HepG2 (cell line): ENCODE results near the gene ACACB. TPM values are rescaled to one million over a fixed set of nuclear protein-coding genes. Genes with fewer than 3 reads are reported as not detected.

Source experiments
- ATAC-seq: fragments of 200-7000 bp; cut with Tn5 transposase; 3 replicates; pipeline ENCODE4 v1.9.1; 2020; ENCODE audit warnings: mild to moderate bottlenecking, moderate library complexity
- BruUV-seq: library from RNA; stranded (reverse); fragments of 400-500 nt; replicated peaks from 2 replicates; lab custom pipeline; 2021; lab: Mats Ljungman, UMichigan
- CTCF ChIA-PET: fragments of 300-600 bp; formaldehyde crosslinking; extraction: SDS; loops from one replicate; lab custom pipeline; 2021; ENCODE audit warnings: low total read pairs, inconsistent platforms, low intra/inter-chr PET ratio; lab: Yijun Ruan, JAX
- POLR2A ChIA-PET: fragments of 350-600 bp; sonication (Branson Sonifier 250); formaldehyde crosslinking; loops from one replicate; lab custom pipeline; 2020; ENCODE audit warnings: antibody characterized with exemption, inconsistent platforms; lab: Yijun Ruan, JAX
- DNase-seq: peaks from one replicate; pipeline ENCODE4 v3.0.0-alpha.2; 2015; ENCODE audit warnings: low spot score
- FAIRE-seq: peaks from 3 replicates; lab custom pipeline; 2011; peaks lifted over from hg19 to GRCh38; lab: Jason Lieb, UNC
- H2AFZ ChIP-seq: one replicate; pipeline ENCODE4 v1.6.1; 2011; ENCODE audit warnings: low read length, inconsistent platforms
- H3K27ac ChIP-seq: fragments of 300-600 bp; 3 replicates; pipeline ENCODE4 v1.8.0; 2011; ENCODE audit warnings: mixed run types, mild to moderate bottlenecking, mixed read lengths, low read length, inconsistent platforms; ENCODE audit not compliant: insufficient read depth; ENCODE audit errors: extremely low read length
- H3K27me3 ChIP-seq, 2 experiments: fragments of 200-600 bp in 1 of 2; 2 replicates in 1 of 2; 3 replicates in 1 of 2; pipeline versions ENCODE4 v1.6.0 to v1.8.0; 2011; ENCODE audit warnings: low read length in 2 of 2, mild to moderate bottlenecking in 2 of 2, moderate library complexity in 2 of 2, inconsistent platforms in 1 of 2; ENCODE audit not compliant: insufficient read depth in 2 of 2, control insufficient read depth in 1 of 2
- H3K36me3 ChIP-seq, 2 experiments: fragments of 200-600 bp in 1 of 2; replicated peaks in 1 of 2; 2 replicates in 1 of 2; 3 replicates in 1 of 2; pipeline versions ENCODE4 v1.5.1 to v1.8.0; 2011; ENCODE audit warnings: low read length in 2 of 2, inconsistent platforms in 1 of 2; ENCODE audit not compliant: insufficient read depth in 2 of 2, control insufficient read depth in 1 of 2
- H3K4me1 ChIP-seq: 2 replicates; pipeline ENCODE4 v1.5.1; 2012; ENCODE audit warnings: low read length, inconsistent platforms; ENCODE audit not compliant: insufficient read depth
- H3K4me2 ChIP-seq: 2 replicates; pipeline ENCODE4 v1.6.0; 2011; ENCODE audit warnings: low read depth, low read length, inconsistent platforms
- H3K4me3 ChIP-seq, 3 experiments: fragments of 200-600 bp in 1 of 3; sonication (generic), shearing (Covaris generic) in 1 of 3; replicated peaks in 1 of 3; 2 replicates each; pipeline ENCODE4 v1.5.1; 2011 to 2016; ENCODE audit warnings: low read length in 3 of 3, inconsistent platforms in 2 of 3, low read depth in 2 of 3, mild to moderate bottlenecking in 2 of 3, control low read depth in 1 of 3, mixed read lengths in 1 of 3; ENCODE audit not compliant: insufficient read depth in 1 of 3
- H3K79me2 ChIP-seq: one replicate; pipeline ENCODE4 v1.6.1; 2011; ENCODE audit warnings: low read length, inconsistent platforms; ENCODE audit not compliant: insufficient read depth
- H3K9ac ChIP-seq: 2 replicates; pipeline ENCODE4 v1.6.0; 2011; ENCODE audit warnings: mild to moderate bottlenecking, low read depth, low read length, inconsistent platforms; ENCODE audit not compliant: insufficient read depth
- H3K9me3 ChIP-seq: 2 replicates; pipeline ENCODE4 v1.5.1; 2012; ENCODE audit warnings: mild to moderate bottlenecking, low read length
- H4K20me1 ChIP-seq: 2 replicates; pipeline ENCODE4 v1.6.0; 2011; ENCODE audit warnings: inconsistent platforms, mild to moderate bottlenecking, low read length, moderate library complexity; ENCODE audit not compliant: insufficient read depth
- BCL6 ChIP-seq: IDR thresholded peaks from 2 replicates; pipeline ENCODE4 v1.6.1; 2016; ENCODE audit warnings: missing genetic modification reagents, missing compliant biosample characterization
- EEA1 ChIP-seq: sonication (generic); formaldehyde crosslinking; IDR thresholded peaks from 2 replicates; pipeline ENCODE4 v1.5.1; 2020; ENCODE audit warnings: mild to moderate bottlenecking, missing genetic modification reagents, borderline replicate concordance
- HMG20A ChIP-seq: IDR thresholded peaks from 2 replicates; pipeline ENCODE4 v1.6.1; 2016; ENCODE audit warnings: borderline replicate concordance
- IKZF4 ChIP-seq: sonication (generic); formaldehyde crosslinking; IDR thresholded peaks from 2 replicates; pipeline ENCODE4 v1.5.1; 2020; ENCODE audit warnings: borderline replicate concordance, mild to moderate bottlenecking, low read depth, missing genetic modification reagents; ENCODE audit errors: not compliant biosample characterization
- PHB2 ChIP-seq: fragments of 450-650 bp; IDR thresholded peaks from 2 replicates; pipeline ENCODE4 v1.6.1; 2018; ENCODE audit not compliant: partially characterized antibody
- RARA ChIP-seq: IDR thresholded peaks from 2 replicates; pipeline ENCODE4 v1.6.1; 2016; ENCODE audit warnings: missing genetic modification reagents, missing compliant biosample characterization
- TBL1XR1 ChIP-seq: fragments of 150-350 bp; IDR thresholded peaks from 2 replicates; pipeline ENCODE4 v1.6.1; 2014; ENCODE audit warnings: borderline replicate concordance, low read length; ENCODE audit not compliant: partially characterized antibody
- ZBTB4 ChIP-seq: sonication (generic); formaldehyde crosslinking; IDR thresholded peaks from 2 replicates; pipeline ENCODE4 v1.4.0; 2020; ENCODE audit warnings: missing genetic modification reagents, mild to moderate bottlenecking, borderline replicate concordance
- ZBTB43 ChIP-seq: sonication (generic); formaldehyde crosslinking; conservative IDR thresholded peaks from 2 replicates; pipeline ENCODE4 v1.4.0; 2020; ENCODE audit warnings: missing genetic modification reagents
- ZNF18 ChIP-seq: sonication (generic); formaldehyde crosslinking; IDR thresholded peaks from 2 replicates; pipeline ENCODE4 v1.8.0; 2022; ENCODE audit warnings: mild to moderate bottlenecking, missing genetic modification reagents; ENCODE audit not compliant: insufficient replicate concordance
- ZNF292 ChIP-seq: sonication (generic); formaldehyde crosslinking; IDR thresholded peaks from 2 replicates; pipeline ENCODE4 v1.8.1; 2022; ENCODE audit warnings: mild to moderate bottlenecking, low read depth, missing genetic modification reagents, borderline replicate concordance
- ZNF562 ChIP-seq: sonication (generic); formaldehyde crosslinking; IDR thresholded peaks from 2 replicates; pipeline ENCODE4 v1.8.0; 2022; ENCODE audit warnings: missing genetic modification reagents, borderline replicate concordance
- ZNF747 ChIP-seq: sonication (generic); formaldehyde crosslinking; IDR thresholded peaks from 2 replicates; pipeline ENCODE4 v1.8.1; 2023; ENCODE audit warnings: missing genetic modification reagents, mild to moderate bottlenecking, borderline replicate concordance
- ZNF780A ChIP-seq: sonication (generic); formaldehyde crosslinking; IDR thresholded peaks from 2 replicates; pipeline ENCODE4 v1.8.0; 2022; ENCODE audit warnings: mild to moderate bottlenecking, missing genetic modification reagents, moderate library complexity
- ZNF782 ChIP-seq: sonication (generic); formaldehyde crosslinking; IDR thresholded peaks from 2 replicates; pipeline ENCODE4 v1.4.0; 2020; ENCODE audit warnings: missing genetic modification reagents, mild to moderate bottlenecking, borderline replicate concordance
- WGBS: methylation state at CpG from one replicate; pipeline ENCODE4 v1.1.6; 2017; ENCODE audit warnings: low lambda C conversion rate; 5-methylcytosine and 5-hydroxymethylcytosine counted together
- in situ Hi-C: cut with HindIII; loops from 2 replicates; pipeline ENCODE4 v1.10.0; 2017; ENCODE audit warnings: low pct_unique_long_range_greater_than_20kb; ENCODE audit not compliant: extremely low pct_ligation_motif_present
- intact Hi-C: fragments of 100-400 bp; cut with micrococcal nuclease; formaldehyde crosslinking; loops from one replicate; pipeline ENCODE4 v1.10.0; 2022; ENCODE audit not compliant: unreplicated experiment
- polyA plus RNA-seq, 8 experiments: library from polyadenylated mRNA; depleted of rRNA in 3 of 8; stranded (reverse) in 7 of 8; unstranded in 1 of 8; fragments of >200 nt; fragmentation: Illumina TruSeq in 4 of 8; extraction: Trizol in 4 of 8; gene quantifications; 2 replicates each; pipeline versions ENCODE4 v1.2.1 to v1.2.3, GENCODE V29; 2011 to 2016; ENCODE audit warnings: low read depth in 4 of 8, missing spikeins in 1 of 8, mixed read lengths in 1 of 8; ENCODE audit not compliant: insufficient read depth in 1 of 8
- total RNA-seq, 5 experiments: library from RNA; depleted of rRNA; stranded (reverse); fragments of >200 nt; fragmentation: Illumina TruSeq; extraction: Trizol; gene quantifications; 2 replicates each; pipeline ENCODE4 v1.2.3, GENCODE V29; 2016; ENCODE audit warnings: low read depth in 1 of 5

The ACACB gene
- total and polyA plus RNA-seq, 2 of the 13 experiments (the other 11 are each of a cell fraction or from before 2014, with no cell fraction given) = 6.2 to 8.6 TPM

GRCh38 chr12:109193896-109194295 is 77.5 kb downstream of the ACACB start:
- WGBS = 98% methylated on average over 8 of the region's 8 CpGs
- Histone ChIP-seq H3K9me3 (no peaks in the 10 kb centered on the region), H3K36me3 (peaks cover 4 to 18% of the 10 kb centered on the region in 2 experiments; a peak in 3 of 5 replicates), H3K27ac (no peak overlapping the region), H3K4me2 (no peak overlapping the region), H2AFZ (no peak overlapping the region), H4K20me1 (0 out of 2 replicates have a peak, but pooled peaks cover 2% of the 10 kb centered on the region), H3K27me3 (no peaks in the 10 kb centered on the region), H3K4me1 (peaks cover 38% of the 10 kb centered on the region), H3K4me3 (no peak overlapping the region), H3K9ac (no peak overlapping the region), H3K79me2 (no peaks in the 10 kb centered on the region)
- ATAC-seq (no peak), DNase-seq (no peak), FAIRE-seq (no peak)
- POLR2A ChIA-PET = interaction anchor here (0.5 kb wide), 1 partner anchor 40 kb away, joined by 3 read pairs; no protein-coding TSS in a partner anchor
- CTCF ChIA-PET = no interaction called here
- intact Hi-C loops (no loop called here), in situ Hi-C loops (no loop called here)
- TF ChIP-seq EEA1 (CRISPR knock-in tag) (no peak), ZNF747 (no peak), RARA (CRISPR knock-in tag) (no peak), TBL1XR1 (no peak), ZBTB4 (CRISPR knock-in tag) (no peak), ZNF780A (CRISPR knock-in tag) (no peak), IKZF4 (CRISPR knock-in tag) (no peak), PHB2 (no peak), ZNF782 (CRISPR knock-in tag) (no peak), ZNF562 (no peak), ZNF18 (CRISPR knock-in tag) (no peak), ZBTB43 (CRISPR knock-in tag) (no peak), HMG20A (CRISPR knock-in tag) (no peak), BCL6 (CRISPR knock-in tag) (no peak), ZNF292 (CRISPR knock-in tag) (no peak)
- no TSS peak for BruUV-seq
